Central memory CD8-positive, alpha-beta T cell (primary cell): Measurements from ENCODE around the gene PIP4P1.
A peak's percentile ranks its signal among the peaks of the same experiment; 100 is the strongest.

Experiments
- ATAC-seq: fragments of 150-1000 bp; cut with Tn5 transposase; replicated peaks from 2 replicates; pipeline ENCODE4 v1.10.0; 2022; ENCODE audit warnings: mild to moderate bottlenecking, moderate FRiP score, moderate number of reproducible peaks; ENCODE audit not compliant: poor library complexity, severe bottlenecking; ENCODE audit errors: extremely low read depth
- DNase-seq, 2 donors: peaks; one replicate each; pipeline ENCODE4 v3.0.0; 2021; ENCODE audit warnings: low spot score in 2 of 2
- H3K27ac Mint-ChIP-seq: one replicate; pipeline ENCODE4 v1.8.0; 2022; ENCODE audit warnings: low read depth, mild to moderate bottlenecking, moderate library complexity, mixed read lengths
- H3K27me3 Mint-ChIP-seq: one replicate; pipeline ENCODE4 v1.8.0; 2022; ENCODE audit warnings: mixed read lengths
- H3K36me3 Mint-ChIP-seq: one replicate; pipeline ENCODE4 v1.8.0; 2022; ENCODE audit warnings: mild to moderate bottlenecking, moderate library complexity, mixed read lengths; ENCODE audit not compliant: insufficient read depth
- H3K4me1 Mint-ChIP-seq: one replicate; pipeline ENCODE4 v1.8.0; 2022; ENCODE audit warnings: mixed read lengths
- H3K4me3 Mint-ChIP-seq: one replicate; pipeline ENCODE4 v1.8.0; 2022; ENCODE audit warnings: mild to moderate bottlenecking, moderate library complexity, mixed read lengths
- H3K9me3 Mint-ChIP-seq: one replicate; pipeline ENCODE4 v1.8.0; 2022; ENCODE audit warnings: mixed read lengths

The PIP4P1 gene

DNA sequence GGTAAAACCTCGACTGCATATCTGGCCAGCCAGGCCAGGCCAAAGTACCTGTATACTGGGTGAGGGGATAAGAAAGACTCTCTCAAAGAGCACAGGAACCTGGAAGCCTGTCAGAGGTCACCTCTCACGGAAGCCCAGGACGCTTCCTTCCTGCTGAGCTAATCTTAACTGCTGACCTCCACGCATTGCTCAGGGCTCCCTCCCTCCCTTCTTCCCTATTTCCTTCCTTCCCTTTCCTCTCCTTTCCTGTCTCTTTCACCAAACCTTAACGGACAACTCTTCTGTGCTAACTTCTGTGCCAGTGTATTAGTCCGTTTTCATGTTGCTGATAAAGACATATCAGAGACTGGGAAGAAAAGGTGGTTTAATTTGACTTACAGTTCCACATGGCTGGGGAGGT, 29.3 kb upstream of the PIP4P1 start:
- Mint-ChIP-seq H3K4me3 (peak overlapping the region; percentile 5), H3K9me3 (no peaks in the 10 kb centered on the region), H3K36me3 (no peaks in the 10 kb centered on the region), H3K27ac (no peak overlapping the region), H3K27me3 (no peaks in the 10 kb centered on the region), H3K4me1 (peaks cover 54% of the 10 kb centered on the region)
- DNase-seq (no peak), ATAC-seq (no peak)

DNA sequence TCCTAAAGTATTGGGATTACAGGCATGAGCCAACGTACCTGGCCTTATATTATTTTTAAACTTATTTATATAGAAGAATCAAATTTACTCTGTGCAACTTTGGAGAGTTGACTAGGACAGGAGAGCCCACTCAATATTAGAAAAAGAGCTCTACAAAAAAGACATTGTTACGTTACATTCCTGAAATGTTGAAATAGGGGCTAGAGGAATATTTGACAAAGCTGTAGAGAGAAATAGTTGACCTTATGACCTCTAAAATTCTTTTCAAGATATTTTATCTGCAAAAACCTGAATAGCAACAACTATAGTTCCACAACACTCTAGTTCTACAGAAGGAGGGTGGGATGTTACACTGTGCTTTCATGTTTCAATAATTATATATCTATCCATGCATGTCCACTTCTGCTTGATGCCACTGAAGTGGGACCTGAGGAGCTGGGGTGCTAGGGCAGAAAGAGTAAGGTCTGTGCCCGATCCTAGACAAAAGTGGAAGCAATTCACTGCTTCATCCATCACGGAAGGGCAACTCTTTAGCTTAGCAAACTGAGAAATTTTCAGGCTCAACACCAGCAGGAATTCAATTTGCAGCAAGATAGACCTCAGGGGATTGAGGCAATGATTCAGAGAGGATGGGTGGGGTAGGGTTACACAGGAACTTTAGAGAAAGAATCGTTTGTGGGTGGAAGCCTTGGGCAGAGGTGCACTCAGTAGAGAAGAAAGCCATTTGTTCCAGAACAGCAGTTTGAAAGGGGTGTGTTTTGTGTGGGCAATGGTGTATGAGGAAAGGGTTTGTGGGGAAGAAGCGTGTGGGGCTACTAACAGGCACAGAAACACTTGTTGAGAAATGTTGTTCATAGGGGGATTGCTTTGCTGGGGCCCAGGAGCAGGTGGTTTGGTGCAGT, 28.1 kb upstream of the PIP4P1 start:
- ATAC-seq (peak; percentile 53), DNase-seq (no peak)
- H3K9me3 Mint-ChIP-seq: no peaks in the 10 kb centered on the region
- H3K27ac Mint-ChIP-seq: peak overlapping the region; percentile 9
- H3K4me1 Mint-ChIP-seq: peaks cover 55% of the 10 kb centered on the region
- peak overlapping the region; percentile 44 for H3K4me3 Mint-ChIP-seq
- no peaks in the 10 kb centered on the region for H3K27me3 Mint-ChIP-seq
- H3K36me3 Mint-ChIP-seq: no peaks in the 10 kb centered on the region

DNA sequence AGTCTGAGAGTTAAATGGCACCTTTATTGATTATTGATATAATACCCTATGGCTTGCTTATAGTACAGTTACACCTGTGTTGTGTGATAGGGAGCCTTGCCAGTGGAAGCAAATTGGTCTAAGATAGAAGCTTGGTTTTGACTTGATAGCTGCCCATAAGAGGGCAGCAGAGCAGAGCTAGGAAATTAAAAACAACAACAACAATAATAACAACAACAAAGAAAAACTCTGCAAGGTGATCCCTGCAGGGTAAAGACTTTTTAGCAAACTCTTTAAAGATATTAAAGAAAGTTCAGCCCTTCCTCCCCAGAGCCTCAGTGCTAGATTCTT, 26.1 kb upstream of the PIP4P1 start:
- no peak for ATAC-seq
- H3K27ac Mint-ChIP-seq: peak overlapping the region; percentile 52

GRCh38 chr14:20486684-20487395, 25.6 kb upstream of the PIP4P1 start:
- Mint-ChIP-seq H3K27ac (peak overlapping the region; percentile 52), H3K4me3 (peak overlapping the region; percentile 40), H3K9me3 (no peaks in the 10 kb centered on the region), H3K36me3 (peaks cover 2% of the 10 kb centered on the region), H3K27me3 (no peaks in the 10 kb centered on the region), H3K4me1 (peaks cover 68% of the 10 kb centered on the region)
- DNase-seq (no peak), ATAC-seq (no peak)

More for the DNA sequence above, 26.1 kb upstream of the PIP4P1 start:
- DNase-seq: no peak
- peak overlapping the region; percentile 40 for H3K4me3 Mint-ChIP-seq
- no peaks in the 10 kb centered on the region for H3K36me3 Mint-ChIP-seq
- H3K27me3 Mint-ChIP-seq: no peaks in the 10 kb centered on the region
- H3K9me3 Mint-ChIP-seq: no peaks in the 10 kb centered on the region
- peaks cover 64% of the 10 kb centered on the region for H3K4me1 Mint-ChIP-seq

DNA sequence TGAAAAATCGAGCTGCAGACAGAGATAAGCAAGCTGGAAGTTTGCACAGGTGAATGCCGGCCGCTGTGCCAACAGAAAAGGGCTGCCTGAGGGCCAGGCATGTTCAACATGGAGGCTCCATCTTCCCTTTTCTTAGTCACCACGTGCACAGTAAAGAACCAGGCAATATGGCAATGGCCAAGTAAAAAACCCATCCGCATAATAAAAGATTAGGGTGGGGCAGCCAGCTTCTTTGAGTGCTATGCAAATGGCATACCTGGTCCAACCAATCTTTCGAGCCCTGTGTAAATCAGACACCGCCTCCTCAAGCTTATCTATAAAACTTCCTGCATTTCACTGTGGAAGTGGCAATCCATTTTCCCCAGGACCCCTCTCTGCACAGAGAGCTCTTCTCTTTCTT, 24.7 kb upstream of the PIP4P1 start:
- ATAC-seq (no peak), DNase-seq (no peak)
- H3K4me3 Mint-ChIP-seq: no peak overlapping the region
- H3K27ac Mint-ChIP-seq: no peak overlapping the region
- H3K4me1 Mint-ChIP-seq: peaks cover 62% of the 10 kb centered on the region
- peaks cover 3% of the 10 kb centered on the region for H3K36me3 Mint-ChIP-seq
- no peaks in the 10 kb centered on the region for H3K9me3 Mint-ChIP-seq
- H3K27me3 Mint-ChIP-seq: no peaks in the 10 kb centered on the region

- no peak for ATAC-seq
- DNase-seq: no peak
- H3K36me3 Mint-ChIP-seq: peaks cover 6% of the 10 kb centered on the region
- no peaks in the 10 kb centered on the region for H3K27me3 Mint-ChIP-seq
- no peaks in the 10 kb centered on the region for H3K9me3 Mint-ChIP-seq
- H3K4me3 Mint-ChIP-seq: no peak overlapping the region
- peaks cover 60% of the 10 kb centered on the region for H3K4me1 Mint-ChIP-seq
- H3K27ac Mint-ChIP-seq: peak overlapping the region; percentile 78
Observed at GRCh38 chr14:20482382-20482781, 21.1 kb upstream of the PIP4P1 start.

GRCh38 chr14:20478894-20479293, 17.7 kb upstream of the PIP4P1 start:
- Mint-ChIP-seq H3K36me3 (peaks cover 40% of the 10 kb centered on the region), H3K9me3 (no peaks in the 10 kb centered on the region)

GRCh38 chr14:20477211-20477876, 16.1 kb upstream of the PIP4P1 start:
- Mint-ChIP-seq H3K27ac (peak overlapping the region; percentile 65), H3K9me3 (no peaks in the 10 kb centered on the region), H3K36me3 (peaks cover 53% of the 10 kb centered on the region), H3K4me1 (peaks cover 64% of the 10 kb centered on the region), H3K4me3 (peak overlapping the region; percentile 64), H3K27me3 (no peaks in the 10 kb centered on the region)
- DNase-seq: peak in 1 of 2 donors; percentile 22
- peak; percentile 69 for ATAC-seq

More at GRCh38 chr14:20478894-20479293, 17.7 kb upstream of the PIP4P1 start:
- DNase-seq: no peak
- Mint-ChIP-seq H3K27me3 (no peaks in the 10 kb centered on the region), H3K4me1 (peaks cover 61% of the 10 kb centered on the region), H3K27ac (no peak overlapping the region), H3K4me3 (no peak overlapping the region)
- no peak for ATAC-seq

DNA sequence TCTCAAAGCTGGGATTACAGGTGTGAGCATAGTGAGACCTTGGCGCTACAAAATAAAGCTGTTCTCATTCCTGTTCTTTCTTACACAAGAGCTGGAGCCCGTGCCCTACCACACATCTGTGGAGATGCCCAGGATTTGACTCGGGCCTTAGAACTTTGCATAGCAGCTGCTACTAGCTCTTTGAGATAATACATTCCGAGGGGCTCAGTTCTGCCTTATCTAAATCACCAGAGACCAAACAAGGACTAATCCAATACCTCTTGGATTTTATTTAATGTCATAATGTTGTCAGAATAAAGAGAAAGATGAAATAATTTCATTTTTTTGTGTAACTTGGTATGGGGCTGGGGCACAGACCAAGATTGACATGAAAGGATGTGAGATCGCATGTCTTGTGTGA, 15.5 kb upstream of the PIP4P1 start:
- Mint-ChIP-seq H3K4me3 (peak overlapping the region; percentile 64), H3K9me3 (no peaks in the 10 kb centered on the region), H3K27me3 (no peaks in the 10 kb centered on the region), H3K36me3 (peaks cover 56% of the 10 kb centered on the region), H3K27ac (peak overlapping the region; percentile 65), H3K4me1 (peaks cover 64% of the 10 kb centered on the region)
- DNase-seq (no peak), ATAC-seq (no peak)

- Mint-ChIP-seq H3K36me3 (peaks cover 73% of the 10 kb centered on the region), H3K4me3 (peak overlapping the region; percentile 64), H3K27me3 (no peaks in the 10 kb centered on the region), H3K27ac (peak overlapping the region; percentile 67), H3K9me3 (no peaks in the 10 kb centered on the region), H3K4me1 (peaks cover 72% of the 10 kb centered on the region)
- DNase-seq (no peak), ATAC-seq (no peak)
Observed at GRCh38 chr14:20472536-20473169, 11.4 kb upstream of the PIP4P1 start.

GRCh38 chr14:20470603-20470901, 9.3 kb upstream of the PIP4P1 start:
- DNase-seq (no peak), ATAC-seq (no peak)
- Mint-ChIP-seq H3K9me3 (no peaks in the 10 kb centered on the region), H3K27ac (peak overlapping the region; percentile 95), H3K36me3 (peaks cover 52% of the 10 kb centered on the region), H3K27me3 (no peaks in the 10 kb centered on the region), H3K4me1 (peaks cover 57% of the 10 kb centered on the region), H3K4me3 (peak overlapping the region; percentile 97)

- Mint-ChIP-seq H3K4me3 (peak overlapping the region; percentile 97), H3K27me3 (no peaks in the 10 kb centered on the region), H3K9me3 (no peaks in the 10 kb centered on the region), H3K36me3 (peaks cover 47% of the 10 kb centered on the region), H3K4me1 (peaks cover 56% of the 10 kb centered on the region), H3K27ac (peak overlapping the region; percentile 95)
- peak; percentile 44 for ATAC-seq
- DNase-seq: peak; percentile 31 to 33
Observed at GRCh38 chr14:20469890-20470602, 8.8 kb upstream of the PIP4P1 start.
